Measurements from ENCODE around the gene FANCE. TPM values are rescaled to one million over a fixed set of nuclear protein-coding genes. Genes with fewer than 3 reads are reported as not detected.

Gene FANCE
- total and polyA plus RNA-seq, 9 of the 15 experiments (the other 6 are each of a cell fraction or from before 2014, with no cell fraction given): 5.7 to 30.2 (median 17.0) TPM

DNA sequence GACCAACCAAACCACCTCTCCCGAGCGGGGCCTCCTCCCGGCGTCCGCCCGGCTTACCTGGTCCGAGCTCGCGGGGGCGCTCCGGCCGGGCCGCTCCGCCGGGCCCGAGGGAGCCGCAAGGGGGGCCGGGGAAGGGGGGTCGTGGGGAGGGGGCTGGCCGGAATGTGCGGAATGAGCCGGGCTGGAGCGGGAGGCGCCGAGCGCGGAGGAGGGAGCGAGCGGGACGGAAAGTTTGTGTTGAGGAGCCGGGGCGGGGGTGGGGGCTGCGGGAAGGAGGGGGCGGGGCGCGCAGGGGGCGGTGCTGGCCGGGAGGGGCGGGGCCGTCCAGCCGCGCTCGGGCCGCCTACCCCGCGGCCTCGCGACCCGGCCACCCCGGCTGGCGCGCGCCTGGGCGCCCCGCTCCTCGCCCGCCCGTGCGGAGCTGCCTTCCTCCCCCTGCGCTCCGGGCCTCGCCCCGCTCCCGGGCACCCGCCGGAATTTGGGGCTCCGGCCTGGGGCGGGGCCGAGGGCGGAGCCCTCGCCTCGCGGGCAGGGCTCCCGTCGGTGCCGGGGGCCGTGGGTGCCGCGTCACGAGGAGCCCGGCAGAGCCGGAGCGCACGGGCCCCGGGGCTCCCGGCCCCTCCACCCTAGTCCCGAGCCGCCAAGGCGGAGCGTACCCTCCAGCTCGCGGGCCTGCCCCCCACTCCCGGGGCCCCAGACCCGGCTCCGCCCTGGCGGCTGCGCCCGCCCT lies 44.9 kb downstream of the FANCE start, which contains the start of gene TEAD3 (continued):
- peak in 2 of 3 experiments; percentile 40 to 66 for TF ChIP-seq YY1 (IDR thresholded peaks at IDR 0.05; ENCODE audit: borderline replicate concordance in 1 of 3, control insufficient read depth in 1 of 3, extremely low read depth in 1 of 3, insufficient read depth in 3 of 3, insufficient read length in 1 of 3, insufficient replicate concordance in 2 of 3, low read depth in 1 of 3, low read length in 2 of 3)
- TF ChIP-seq FOXA3 (CRISPR knock-in tag; conservative IDR thresholded peaks at IDR 0.05 in 1 of 2, IDR thresholded peaks at IDR 0.05 in 1 of 2): no peak
- no peak for TF ChIP-seq ZNF134 (CRISPR knock-in tag; conservative IDR thresholded peaks at IDR 0.05)
- no peak for TF ChIP-seq NFXL1 (CRISPR knock-in tag; IDR thresholded peaks at IDR 0.05)
- peak; percentile 70; the same call in 1 of the 2 replicates for TF ChIP-seq POLR2G (IDR thresholded peaks at IDR 0.05; ENCODE audit: low read depth, low read length)
- TF ChIP-seq, protein P1, sequence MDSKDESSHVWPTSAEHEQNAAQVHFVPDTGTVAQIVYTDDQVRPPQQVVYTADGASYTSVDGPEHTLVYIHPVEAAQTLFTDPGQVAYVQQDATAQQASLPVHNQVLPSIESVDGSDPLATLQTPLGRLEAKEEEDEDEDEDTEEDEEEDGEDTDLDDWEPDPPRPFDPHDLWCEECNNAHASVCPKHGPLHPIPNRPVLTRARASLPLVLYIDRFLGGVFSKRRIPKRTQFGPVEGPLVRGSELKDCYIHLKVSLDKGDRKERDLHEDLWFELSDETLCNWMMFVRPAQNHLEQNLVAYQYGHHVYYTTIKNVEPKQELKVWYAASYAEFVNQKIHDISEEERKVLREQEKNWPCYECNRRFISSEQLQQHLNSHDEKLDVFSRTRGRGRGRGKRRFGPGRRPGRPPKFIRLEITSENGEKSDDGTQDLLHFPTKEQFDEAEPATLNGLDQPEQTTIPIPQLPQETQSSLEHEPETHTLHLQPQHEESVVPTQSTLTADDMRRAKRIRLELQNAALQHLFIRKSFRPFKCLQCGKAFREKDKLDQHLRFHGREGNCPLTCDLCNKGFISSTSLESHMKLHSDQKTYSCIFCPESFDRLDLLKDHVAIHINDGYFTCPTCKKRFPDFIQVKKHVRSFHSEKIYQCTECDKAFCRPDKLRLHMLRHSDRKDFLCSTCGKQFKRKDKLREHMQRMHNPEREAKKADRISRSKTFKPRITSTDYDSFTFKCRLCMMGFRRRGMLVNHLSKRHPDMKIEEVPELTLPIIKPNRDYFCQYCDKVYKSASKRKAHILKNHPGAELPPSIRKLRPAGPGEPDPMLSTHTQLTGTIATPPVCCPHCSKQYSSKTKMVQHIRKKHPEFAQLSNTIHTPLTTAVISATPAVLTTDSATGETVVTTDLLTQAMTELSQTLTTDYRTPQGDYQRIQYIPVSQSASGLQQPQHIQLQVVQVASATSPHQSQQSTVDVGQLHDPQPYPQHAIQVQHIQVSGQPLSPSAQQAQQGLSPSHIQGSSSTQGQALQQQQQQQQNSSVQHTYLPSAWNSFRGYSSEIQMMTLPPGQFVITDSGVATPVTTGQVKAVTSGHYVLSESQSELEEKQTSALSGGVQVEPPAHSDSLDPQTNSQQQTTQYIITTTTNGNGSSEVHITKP (IDR thresholded peaks at IDR 0.05; ENCODE audit: partially characterized antibody): no peak
- no peak for TF ChIP-seq NFE2 (IDR thresholded peaks at IDR 0.05; ENCODE audit: low read depth)
- TF ChIP-seq FOXK2 (conservative IDR thresholded peaks at IDR 0.05 in 1 of 2, IDR thresholded peaks at IDR 0.05 in 1 of 2; ENCODE audit: low read depth in 2 of 2): no peak
- TF ChIP-seq, protein P2, sequence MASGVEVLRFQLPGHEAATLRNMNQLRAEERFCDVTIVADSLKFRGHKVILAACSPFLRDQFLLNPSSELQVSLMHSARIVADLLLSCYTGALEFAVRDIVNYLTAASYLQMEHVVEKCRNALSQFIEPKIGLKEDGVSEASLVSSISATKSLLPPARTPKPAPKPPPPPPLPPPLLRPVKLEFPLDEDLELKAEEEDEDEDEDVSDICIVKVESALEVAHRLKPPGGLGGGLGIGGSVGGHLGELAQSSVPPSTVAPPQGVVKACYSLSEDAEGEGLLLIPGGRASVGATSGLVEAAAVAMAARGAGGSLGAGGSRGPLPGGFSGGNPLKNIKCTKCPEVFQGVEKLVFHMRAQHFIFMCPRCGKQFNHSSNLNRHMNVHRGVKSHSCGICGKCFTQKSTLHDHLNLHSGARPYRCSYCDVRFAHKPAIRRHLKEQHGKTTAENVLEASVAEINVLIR (CRISPR knock-in tag; IDR thresholded peaks at IDR 0.05): no peak
- no peak for TF ChIP-seq ZNF780A (CRISPR knock-in tag; IDR thresholded peaks at IDR 0.05)
- no peak for TF ChIP-seq OTX1 (CRISPR knock-in tag; IDR thresholded peaks at IDR 0.05)
- TF ChIP-seq HDGF (IDR thresholded peaks at IDR 0.05): no peak
- TF ChIP-seq ZNF408 (CRISPR knock-in tag; IDR thresholded peaks at IDR 0.05; ENCODE audit: low read depth): no peak
- peak; percentile 30 for TF ChIP-seq CCNT2 (IDR thresholded peaks at IDR 0.05; ENCODE audit: borderline replicate concordance, extremely low read depth, insufficient read length, low read depth, low read length)
- TF ChIP-seq ERF (CRISPR knock-in tag; IDR thresholded peaks at IDR 0.05): no peak
- no peak for TF ChIP-seq C11orf30 (IDR thresholded peaks at IDR 0.05; ENCODE audit: low read depth)
- TF ChIP-seq SMAD1 (IDR thresholded peaks at IDR 0.05; ENCODE audit: low read depth, low read length, partially characterized antibody): no peak
- no peak for TF ChIP-seq CEBPG (CRISPR knock-in tag; IDR thresholded peaks at IDR 0.05)
- no peak for TF ChIP-seq CEBPG (tag; conservative IDR thresholded peaks at IDR 0.05 in 1 of 2, IDR thresholded peaks at IDR 0.05 in 1 of 2)
- no peak for TF ChIP-seq CREB3 (tag; conservative IDR thresholded peaks at IDR 0.05; ENCODE audit: low read depth)
- no peak for TF ChIP-seq GATA2 (CRISPR knock-in tag; IDR thresholded peaks at IDR 0.05)
- no peak for TF ChIP-seq TCF15 (CRISPR knock-in tag; IDR thresholded peaks at IDR 0.05)
